Measurements from ENCODE around the gene GLIPR2.
"Not testable (repeated sequence)": the region's sequence is repeated elsewhere in the genome, so short reads cannot be mapped to it uniquely, and the experiment has no call there.

The GLIPR2 gene

GRCh38 chr9:36136272-36136893 lies at the start of gene GLIPR2:
GLIPR2 (plus strand) TSS chr9:36136733; CDS start chr9:36136779, 46 bp downstream.
- DNase-seq, result peak; percentile 75

- DNase-seq, result not testable (repeated sequence)
Measured at GRCh38 chr9:36087054-36087453, 49.5 kb upstream of the GLIPR2 start.

- no peak for DNase-seq
Measured at GRCh38 chr9:36088020-36088419, 48.5 kb upstream of the GLIPR2 start.

- no peak for DNase-seq
Measured at GRCh38 chr9:36091026-36091953, 45.2 kb upstream of the GLIPR2 start.

GRCh38 chr9:36092014-36092413 lies 44.5 kb upstream of the GLIPR2 start:
- no peak for DNase-seq

- peak; percentile 75 for DNase-seq
Measured at GRCh38 chr9:36092509-36093215, 43.9 kb upstream of the GLIPR2 start.

- DNase-seq, result no peak
Measured at GRCh38 chr9:36093384-36093783, 43.1 kb upstream of the GLIPR2 start.

GRCh38 chr9:36099718-36100117 lies 36.8 kb upstream of the GLIPR2 start:
- no peak for DNase-seq

GRCh38 chr9:36100532-36100931 lies 36.0 kb upstream of the GLIPR2 start:
- DNase-seq, result no peak

GRCh38 chr9:36101916-36102741 lies 34.4 kb upstream of the GLIPR2 start:
- DNase-seq, result no peak

- DNase-seq, result peak; percentile 87
Measured at GRCh38 chr9:36102742-36103495, 33.6 kb upstream of the GLIPR2 start.

GRCh38 chr9:36109071-36109470 lies 27.5 kb upstream of the GLIPR2 start:
- no peak for DNase-seq

GRCh38 chr9:36110434-36110833 lies 26.1 kb upstream of the GLIPR2 start:
- DNase-seq, result no peak

GRCh38 chr9:36112516-36112915 lies 24.0 kb upstream of the GLIPR2 start:
- no peak for DNase-seq

GRCh38 chr9:36113999-36114398 lies 22.5 kb upstream of the GLIPR2 start:
- DNase-seq, result no peak

GRCh38 chr9:36116593-36116992 lies 19.9 kb upstream of the GLIPR2 start:
- DNase-seq, result no peak

- DNase-seq, result no peak
Measured at GRCh38 chr9:36118201-36118600, 18.3 kb upstream of the GLIPR2 start.

- DNase-seq, result no peak
Measured at GRCh38 chr9:36118706-36119105, 17.8 kb upstream of the GLIPR2 start.

GRCh38 chr9:36119476-36119875 lies 17.1 kb upstream of the GLIPR2 start:
- no peak for DNase-seq

- DNase-seq, result no peak
Measured at GRCh38 chr9:36120705-36121104, 15.8 kb upstream of the GLIPR2 start.

GRCh38 chr9:36121971-36122370 lies 14.6 kb upstream of the GLIPR2 start:
- DNase-seq, result no peak

GRCh38 chr9:36123515-36123914 lies 13.0 kb upstream of the GLIPR2 start:
- no peak for DNase-seq

Data from activated CD4-positive, alpha-beta T cell treated with anti-CD3 and anti-CD28 coated beads, Interleukin-2, amount 50 U/mL, for 16 hours (primary cell).